Ectodermal cell (in vitro differentiated cells): ENCODE results near the gene EFCAB11.

Experiments used
- H3K27ac ChIP-seq: 2 replicates; pipeline ENCODE4 v1.7.0; 2013; ENCODE audit warnings: mild to moderate bottlenecking, low read depth, low read length; ENCODE audit not compliant: insufficient read depth, poor library complexity, severe bottlenecking
- H3K27me3 ChIP-seq: 2 replicates; pipeline ENCODE4 v1.7.0; 2013; ENCODE audit warnings: mild to moderate bottlenecking, low read length; ENCODE audit not compliant: insufficient read depth, control insufficient read depth, poor library complexity, severe bottlenecking
- H3K36me3 ChIP-seq: one replicate; pipeline ENCODE4 v1.7.0; 2013; ENCODE audit warnings: low read length; ENCODE audit not compliant: control insufficient read depth, insufficient read depth
- H3K4me1 ChIP-seq: one replicate; pipeline ENCODE4 v1.7.0; 2013; ENCODE audit warnings: low read length; ENCODE audit not compliant: control insufficient read depth, insufficient read depth
- H3K4me3 ChIP-seq: 2 replicates; pipeline ENCODE4 v1.7.0; 2013; ENCODE audit warnings: low read depth, low read length, control low read depth; ENCODE audit not compliant: insufficient read depth
- H3K9me3 ChIP-seq: 2 replicates; pipeline ENCODE4 v1.7.0; 2013; ENCODE audit warnings: mild to moderate bottlenecking, low read length, moderate library complexity; ENCODE audit not compliant: control insufficient read depth
- WGBS, 2 experiments: methylation state at CpG; one replicate each; pipeline ENCODE4 v1.1.7; 2013; ENCODE audit warnings: missing lambda C conversion rate in 2 of 2; 5-methylcytosine and 5-hydroxymethylcytosine counted together

EFCAB11 gene

GRCh38 chr14:89806451-89806850 is 148.1 kb downstream of the EFCAB11 start:
- H3K4me1 ChIP-seq = no peaks in the 10 kb centered on the region
- 91 to 92% methylated on average over 2 of the region's 2 CpGs for WGBS, 2 experiments

GRCh38 chr14:89805501-89805900 is 149.0 kb downstream of the EFCAB11 start:
- WGBS, 2 experiments = 82 to 97% methylated on average over 1 of the region's 1 CpG
- Histone ChIP-seq H3K27me3 (no peaks in the 10 kb centered on the region), H3K36me3 (no peaks in the 10 kb centered on the region), H3K4me3 (no peak overlapping the region), H3K27ac (no peak overlapping the region), H3K9me3 (no peaks in the 10 kb centered on the region), H3K4me1 (no peaks in the 10 kb centered on the region)

More at GRCh38 chr14:89806451-89806850, 148.1 kb downstream of the EFCAB11 start:
- no peaks in the 10 kb centered on the region for H3K27me3 ChIP-seq
- no peaks in the 10 kb centered on the region for H3K9me3 ChIP-seq
- H3K36me3 ChIP-seq = no peaks in the 10 kb centered on the region
- H3K27ac ChIP-seq = no peak overlapping the region
- no peak overlapping the region for H3K4me3 ChIP-seq

GRCh38 chr14:89803542-89803941 is 151.0 kb downstream of the EFCAB11 start:
- H3K4me1 ChIP-seq = no peaks in the 10 kb centered on the region
- WGBS, 2 experiments = 73 to 74% methylated on average over 5 of the region's 5 CpGs
- no peaks in the 10 kb centered on the region for H3K36me3 ChIP-seq
- H3K27me3 ChIP-seq = no peaks in the 10 kb centered on the region
- H3K27ac ChIP-seq = no peak overlapping the region
- no peak overlapping the region for H3K4me3 ChIP-seq
- no peaks in the 10 kb centered on the region for H3K9me3 ChIP-seq

- H3K27me3 ChIP-seq = no peaks in the 10 kb centered on the region
- H3K27ac ChIP-seq = no peak overlapping the region
- no peaks in the 10 kb centered on the region for H3K4me1 ChIP-seq
- no peak overlapping the region for H3K4me3 ChIP-seq
- no peaks in the 10 kb centered on the region for H3K36me3 ChIP-seq
- 90 to 93% methylated on average over 3 of the region's 3 CpGs for WGBS, 2 experiments
- H3K9me3 ChIP-seq = no peaks in the 10 kb centered on the region
These were observed 153.4 kb downstream of the EFCAB11 start for GRCh38 chr14:89801136-89801535.

GRCh38 chr14:89798212-89798773 is 156.2 kb downstream of the EFCAB11 start:
- Histone ChIP-seq H3K4me3 (no peak overlapping the region), H3K36me3 (no peaks in the 10 kb centered on the region), H3K27ac (no peak overlapping the region), H3K27me3 (no peaks in the 10 kb centered on the region), H3K9me3 (no peaks in the 10 kb centered on the region), H3K4me1 (no peaks in the 10 kb centered on the region)
- 91 to 95% methylated on average over 3 of the region's 4 CpGs for WGBS, 2 experiments

GRCh38 chr14:89797148-89797547 is 157.4 kb downstream of the EFCAB11 start:
- no peaks in the 10 kb centered on the region for H3K27me3 ChIP-seq
- 68 to 79% methylated on average over 4 to 5 of the region's 5 CpGs for WGBS, 2 experiments
- H3K4me3 ChIP-seq = no peak overlapping the region
- H3K27ac ChIP-seq = no peak overlapping the region
- H3K36me3 ChIP-seq = no peaks in the 10 kb centered on the region
- no peaks in the 10 kb centered on the region for H3K4me1 ChIP-seq
- H3K9me3 ChIP-seq = no peaks in the 10 kb centered on the region

GRCh38 chr14:89794096-89794495 is 160.4 kb downstream of the EFCAB11 start:
- WGBS, 2 experiments = 96% methylated on average over 2 to 3 of the region's 3 CpGs
- H3K27me3 ChIP-seq = no peaks in the 10 kb centered on the region
- H3K4me3 ChIP-seq = no peak overlapping the region

GRCh38 chr14:89793367-89793716 is 161.2 kb downstream of the EFCAB11 start:
- Histone ChIP-seq H3K27ac (no peak overlapping the region), H3K4me3 (no peak overlapping the region), H3K36me3 (no peaks in the 10 kb centered on the region), H3K9me3 (no peaks in the 10 kb centered on the region), H3K4me1 (no peaks in the 10 kb centered on the region), H3K27me3 (no peaks in the 10 kb centered on the region)
- 93 to 100% methylated on average over 2 of the region's 2 CpGs for WGBS, 2 experiments

More at GRCh38 chr14:89794096-89794495, 160.4 kb downstream of the EFCAB11 start:
- Histone ChIP-seq H3K4me1 (no peaks in the 10 kb centered on the region), H3K9me3 (no peaks in the 10 kb centered on the region), H3K27ac (no peak overlapping the region), H3K36me3 (no peaks in the 10 kb centered on the region)

- Histone ChIP-seq H3K36me3 (no peaks in the 10 kb centered on the region), H3K4me1 (no peaks in the 10 kb centered on the region), H3K9me3 (no peaks in the 10 kb centered on the region), H3K27ac (no peak overlapping the region), H3K4me3 (no peak overlapping the region), H3K27me3 (no peaks in the 10 kb centered on the region)
- WGBS, 2 experiments = 89 to 90% methylated on average over 12 of the region's 12 CpGs
These were observed 161.8 kb downstream of the EFCAB11 start for GRCh38 chr14:89792489-89793366.

- Histone ChIP-seq H3K36me3 (no peaks in the 10 kb centered on the region), H3K27me3 (no peaks in the 10 kb centered on the region), H3K27ac (no peak overlapping the region), H3K4me1 (no peaks in the 10 kb centered on the region), H3K9me3 (no peaks in the 10 kb centered on the region), H3K4me3 (no peak overlapping the region)
- 95 to 96% methylated on average over 4 of the region's 4 CpGs for WGBS, 2 experiments
These were observed 167.0 kb downstream of the EFCAB11 start for GRCh38 chr14:89787525-89787924.
